CD4-positive, alpha-beta T cell treated with Interleukin-2 at 100 ng/mL for 4 hours (primary cell): Measurements from ENCODE around the gene SLC66A3.

Source experiments
- DNase-seq: peaks from one replicate; pipeline ENCODE4 v3.0.0-alpha.2; 2020; ENCODE audit warnings: low spot score

The SLC66A3 gene

GRCh38 chr2:11155381-11156035, at the start of gene SLC66A3:
Gene SLC66A3 (plus strand): TSS chr2:11155467. CDS start chr2:11155547, 80 bp downstream.
- DNase-seq = peak; percentile 86

GRCh38 chr2:11109002-11109401, 46.3 kb upstream of the SLC66A3 start:
- no peak for DNase-seq

GRCh38 chr2:11112870-11113428, 42.3 kb upstream of the SLC66A3 start:
- DNase-seq = no peak

GRCh38 chr2:11117776-11118175, 37.5 kb upstream of the SLC66A3 start:
- no peak for DNase-seq

GRCh38 chr2:11118761-11119160, 36.5 kb upstream of the SLC66A3 start:
- no peak for DNase-seq

- no peak for DNase-seq
These were observed 34.0 kb upstream of the SLC66A3 start for GRCh38 chr2:11121099-11121822.

- no peak for DNase-seq
These were observed 33.5 kb upstream of the SLC66A3 start for GRCh38 chr2:11121823-11122155.

- no peak for DNase-seq
These were observed 32.9 kb upstream of the SLC66A3 start for GRCh38 chr2:11122380-11122779.

GRCh38 chr2:11123001-11123809, 32.1 kb upstream of the SLC66A3 start:
- DNase-seq = no peak

GRCh38 chr2:11123856-11124759, 31.2 kb upstream of the SLC66A3 start:
- DNase-seq = peak; percentile 61

GRCh38 chr2:11124760-11125068, 30.6 kb upstream of the SLC66A3 start:
- DNase-seq = no peak

GRCh38 chr2:11127761-11128160, 27.5 kb upstream of the SLC66A3 start:
- no peak for DNase-seq

- no peak for DNase-seq
These were observed 26.9 kb upstream of the SLC66A3 start for GRCh38 chr2:11128243-11128951.

- DNase-seq = peak; percentile 84
These were observed 25.4 kb upstream of the SLC66A3 start for GRCh38 chr2:11129598-11130449.

- DNase-seq = no peak
These were observed 23.9 kb upstream of the SLC66A3 start for GRCh38 chr2:11131166-11131920.

- DNase-seq = no peak
These were observed 23.1 kb upstream of the SLC66A3 start for GRCh38 chr2:11132036-11132671.

GRCh38 chr2:11133238-11133935, 21.9 kb upstream of the SLC66A3 start:
- no peak for DNase-seq

- no peak for DNase-seq
These were observed 21.3 kb upstream of the SLC66A3 start for GRCh38 chr2:11133936-11134320.
